Measurements from ENCODE around the gene NVL. TPM values are rescaled to one million over a fixed set of nuclear protein-coding genes. Genes with fewer than 3 reads are reported as not detected.
A peak's percentile ranks its signal among the peaks of the same experiment; 100 is the strongest.

The NVL gene
- total and polyA plus RNA-seq, 10 of the 15 experiments (the other 5 are each of a cell fraction or from before 2014, with no cell fraction given), result 20.3 to 49.6 (median 35.2) TPM

DNA sequence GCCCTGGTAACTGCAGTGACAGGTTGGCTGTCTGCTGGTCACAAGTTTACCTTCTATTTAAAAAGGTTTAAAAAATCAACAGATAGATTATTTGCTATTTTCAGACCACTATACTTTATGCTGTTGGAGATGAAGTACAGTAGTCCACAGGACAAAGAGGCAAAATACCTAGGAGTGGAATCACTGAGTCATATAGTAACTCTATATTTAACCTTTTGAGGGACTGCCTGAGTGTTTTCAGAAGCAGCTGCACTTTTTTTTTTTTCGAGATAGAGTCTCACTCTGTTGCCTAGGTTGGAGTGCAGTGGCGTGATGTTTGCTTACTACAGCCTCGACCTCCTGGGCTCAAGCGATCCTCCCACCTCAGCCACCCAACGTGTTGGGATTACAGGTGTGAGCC lies 38.4 kb upstream of the NVL start (continued):
- TF ChIP-seq, protein P1, sequence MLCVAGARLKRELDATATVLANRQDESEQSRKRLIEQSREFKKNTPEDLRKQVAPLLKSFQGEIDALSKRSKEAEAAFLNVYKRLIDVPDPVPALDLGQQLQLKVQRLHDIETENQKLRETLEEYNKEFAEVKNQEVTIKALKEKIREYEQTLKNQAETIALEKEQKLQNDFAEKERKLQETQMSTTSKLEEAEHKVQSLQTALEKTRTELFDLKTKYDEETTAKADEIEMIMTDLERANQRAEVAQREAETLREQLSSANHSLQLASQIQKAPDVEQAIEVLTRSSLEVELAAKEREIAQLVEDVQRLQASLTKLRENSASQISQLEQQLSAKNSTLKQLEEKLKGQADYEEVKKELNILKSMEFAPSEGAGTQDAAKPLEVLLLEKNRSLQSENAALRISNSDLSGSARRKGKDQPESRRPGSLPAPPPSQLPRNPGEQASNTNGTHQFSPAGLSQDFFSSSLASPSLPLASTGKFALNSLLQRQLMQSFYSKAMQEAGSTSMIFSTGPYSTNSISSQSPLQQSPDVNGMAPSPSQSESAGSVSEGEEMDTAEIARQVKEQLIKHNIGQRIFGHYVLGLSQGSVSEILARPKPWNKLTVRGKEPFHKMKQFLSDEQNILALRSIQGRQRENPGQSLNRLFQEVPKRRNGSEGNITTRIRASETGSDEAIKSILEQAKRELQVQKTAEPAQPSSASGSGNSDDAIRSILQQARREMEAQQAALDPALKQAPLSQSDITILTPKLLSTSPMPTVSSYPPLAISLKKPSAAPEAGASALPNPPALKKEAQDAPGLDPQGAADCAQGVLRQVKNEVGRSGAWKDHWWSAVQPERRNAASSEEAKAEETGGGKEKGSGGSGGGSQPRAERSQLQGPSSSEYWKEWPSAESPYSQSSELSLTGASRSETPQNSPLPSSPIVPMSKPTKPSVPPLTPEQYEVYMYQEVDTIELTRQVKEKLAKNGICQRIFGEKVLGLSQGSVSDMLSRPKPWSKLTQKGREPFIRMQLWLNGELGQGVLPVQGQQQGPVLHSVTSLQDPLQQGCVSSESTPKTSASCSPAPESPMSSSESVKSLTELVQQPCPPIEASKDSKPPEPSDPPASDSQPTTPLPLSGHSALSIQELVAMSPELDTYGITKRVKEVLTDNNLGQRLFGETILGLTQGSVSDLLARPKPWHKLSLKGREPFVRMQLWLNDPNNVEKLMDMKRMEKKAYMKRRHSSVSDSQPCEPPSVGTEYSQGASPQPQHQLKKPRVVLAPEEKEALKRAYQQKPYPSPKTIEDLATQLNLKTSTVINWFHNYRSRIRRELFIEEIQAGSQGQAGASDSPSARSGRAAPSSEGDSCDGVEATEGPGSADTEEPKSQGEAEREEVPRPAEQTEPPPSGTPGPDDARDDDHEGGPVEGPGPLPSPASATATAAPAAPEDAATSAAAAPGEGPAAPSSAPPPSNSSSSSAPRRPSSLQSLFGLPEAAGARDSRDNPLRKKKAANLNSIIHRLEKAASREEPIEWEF (IDR thresholded peaks at IDR 0.05; ENCODE audit: insufficient replicate concordance, low read depth, low read length), result no peak
- peak; percentile 49; the same call in 1 of the 2 replicates for TF ChIP-seq ATF7 (IDR thresholded peaks at IDR 0.05; ENCODE audit: low read depth)
- TF ChIP-seq HDGF (IDR thresholded peaks at IDR 0.05), result no peak
- TF ChIP-seq PML (IDR thresholded peaks at IDR 0.05; ENCODE audit: low read length), result no peak
- TF ChIP-seq, protein P2, sequence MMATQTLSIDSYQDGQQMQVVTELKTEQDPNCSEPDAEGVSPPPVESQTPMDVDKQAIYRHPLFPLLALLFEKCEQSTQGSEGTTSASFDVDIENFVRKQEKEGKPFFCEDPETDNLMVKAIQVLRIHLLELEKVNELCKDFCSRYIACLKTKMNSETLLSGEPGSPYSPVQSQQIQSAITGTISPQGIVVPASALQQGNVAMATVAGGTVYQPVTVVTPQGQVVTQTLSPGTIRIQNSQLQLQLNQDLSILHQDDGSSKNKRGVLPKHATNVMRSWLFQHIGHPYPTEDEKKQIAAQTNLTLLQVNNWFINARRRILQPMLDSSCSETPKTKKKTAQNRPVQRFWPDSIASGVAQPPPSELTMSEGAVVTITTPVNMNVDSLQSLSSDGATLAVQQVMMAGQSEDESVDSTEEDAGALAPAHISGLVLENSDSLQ (IDR thresholded peaks at IDR 0.05), result 0 out of 2 replicates have a peak, but pooled peaks have one; percentile 30
- no peak for TF ChIP-seq ETV6 (conservative IDR thresholded peaks at IDR 0.05 in 1 of 2, IDR thresholded peaks at IDR 0.05 in 1 of 2; ENCODE audit: borderline replicate concordance in 1 of 2, low read depth in 1 of 2)
- TF ChIP-seq EP300 (IDR thresholded peaks at IDR 0.05; ENCODE audit: borderline replicate concordance in 1 of 2, control insufficient read depth in 1 of 2, low read depth in 2 of 2, low read length in 2 of 2), result no peak
- TF ChIP-seq, protein P3, sequence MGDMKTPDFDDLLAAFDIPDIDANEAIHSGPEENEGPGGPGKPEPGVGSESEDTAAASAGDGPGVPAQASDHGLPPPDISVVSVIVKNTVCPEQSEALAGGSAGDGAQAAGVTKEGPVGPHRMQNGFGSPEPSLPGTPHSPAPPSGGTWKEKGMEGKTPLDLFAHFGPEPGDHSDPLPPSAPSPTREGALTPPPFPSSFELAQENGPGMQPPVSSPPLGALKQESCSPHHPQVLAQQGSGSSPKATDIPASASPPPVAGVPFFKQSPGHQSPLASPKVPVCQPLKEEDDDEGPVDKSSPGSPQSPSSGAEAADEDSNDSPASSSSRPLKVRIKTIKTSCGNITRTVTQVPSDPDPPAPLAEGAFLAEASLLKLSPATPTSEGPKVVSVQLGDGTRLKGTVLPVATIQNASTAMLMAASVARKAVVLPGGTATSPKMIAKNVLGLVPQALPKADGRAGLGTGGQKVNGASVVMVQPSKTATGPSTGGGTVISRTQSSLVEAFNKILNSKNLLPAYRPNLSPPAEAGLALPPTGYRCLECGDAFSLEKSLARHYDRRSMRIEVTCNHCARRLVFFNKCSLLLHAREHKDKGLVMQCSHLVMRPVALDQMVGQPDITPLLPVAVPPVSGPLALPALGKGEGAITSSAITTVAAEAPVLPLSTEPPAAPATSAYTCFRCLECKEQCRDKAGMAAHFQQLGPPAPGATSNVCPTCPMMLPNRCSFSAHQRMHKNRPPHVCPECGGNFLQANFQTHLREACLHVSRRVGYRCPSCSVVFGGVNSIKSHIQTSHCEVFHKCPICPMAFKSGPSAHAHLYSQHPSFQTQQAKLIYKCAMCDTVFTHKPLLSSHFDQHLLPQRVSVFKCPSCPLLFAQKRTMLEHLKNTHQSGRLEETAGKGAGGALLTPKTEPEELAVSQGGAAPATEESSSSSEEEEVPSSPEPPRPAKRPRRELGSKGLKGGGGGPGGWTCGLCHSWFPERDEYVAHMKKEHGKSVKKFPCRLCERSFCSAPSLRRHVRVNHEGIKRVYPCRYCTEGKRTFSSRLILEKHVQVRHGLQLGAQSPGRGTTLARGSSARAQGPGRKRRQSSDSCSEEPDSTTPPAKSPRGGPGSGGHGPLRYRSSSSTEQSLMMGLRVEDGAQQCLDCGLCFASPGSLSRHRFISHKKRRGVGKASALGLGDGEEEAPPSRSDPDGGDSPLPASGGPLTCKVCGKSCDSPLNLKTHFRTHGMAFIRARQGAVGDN (IDR thresholded peaks at IDR 0.05), result no peak
- no peak for TF ChIP-seq EZH2 (IDR thresholded peaks at IDR 0.05; ENCODE audit: borderline replicate concordance, control insufficient read depth, low read depth, low read length)
- no peak for TF ChIP-seq ZNF274 (IDR thresholded peaks at IDR 0.05; ENCODE audit: insufficient read depth, insufficient read length)
- TF ChIP-seq RAD51 (IDR thresholded peaks at IDR 0.05), result no peak
- no peak for TF ChIP-seq ZSCAN29 (IDR thresholded peaks at IDR 0.05)
- TF ChIP-seq KAT2A (conservative IDR thresholded peaks at IDR 0.05; ENCODE audit: control insufficient read depth, low read depth, low read length), result no peak
- TF ChIP-seq CBX5 (IDR thresholded peaks at IDR 0.05; ENCODE audit: low read depth), result no peak
- no peak for TF ChIP-seq HDAC2 (IDR thresholded peaks at IDR 0.05)
- peak; percentile 74; the same call in 1 of the 2 replicates for TF ChIP-seq JUND (IDR thresholded peaks at IDR 0.05; ENCODE audit: low read depth, low read length)
- 0 out of 2 replicates have a peak, but pooled peaks have one; percentile 36 for TF ChIP-seq MTA3 (IDR thresholded peaks at IDR 0.05; ENCODE audit: borderline replicate concordance, low read length)
- TF ChIP-seq NR2C1 (IDR thresholded peaks at IDR 0.05), result no peak
- TF ChIP-seq ZNF622 (IDR thresholded peaks at IDR 0.05), result no peak
- TF ChIP-seq RFX5 (IDR thresholded peaks at IDR 0.05; ENCODE audit: low read depth, low read length), result no peak
- no peak for TF ChIP-seq MXI1 (IDR thresholded peaks at IDR 0.05; ENCODE audit: low read depth, low read length)
- TF ChIP-seq STAT1 (conservative IDR thresholded peaks at IDR 0.05), result no peak
